ENCODE data around the gene KRTCAP3. TPM values are rescaled to one million over a fixed set of nuclear protein-coding genes. Genes with fewer than 3 reads are reported as not detected.

The KRTCAP3 gene, protein sequence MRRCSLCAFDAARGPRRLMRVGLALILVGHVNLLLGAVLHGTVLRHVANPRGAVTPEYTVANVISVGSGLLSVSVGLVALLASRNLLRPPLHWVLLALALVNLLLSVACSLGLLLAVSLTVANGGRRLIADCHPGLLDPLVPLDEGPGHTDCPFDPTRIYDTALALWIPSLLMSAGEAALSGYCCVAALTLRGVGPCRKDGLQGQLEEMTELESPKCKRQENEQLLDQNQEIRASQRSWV
- total RNA-seq: 10 to 100 TPM; 12.2 to 13.9 TPM

DNA sequence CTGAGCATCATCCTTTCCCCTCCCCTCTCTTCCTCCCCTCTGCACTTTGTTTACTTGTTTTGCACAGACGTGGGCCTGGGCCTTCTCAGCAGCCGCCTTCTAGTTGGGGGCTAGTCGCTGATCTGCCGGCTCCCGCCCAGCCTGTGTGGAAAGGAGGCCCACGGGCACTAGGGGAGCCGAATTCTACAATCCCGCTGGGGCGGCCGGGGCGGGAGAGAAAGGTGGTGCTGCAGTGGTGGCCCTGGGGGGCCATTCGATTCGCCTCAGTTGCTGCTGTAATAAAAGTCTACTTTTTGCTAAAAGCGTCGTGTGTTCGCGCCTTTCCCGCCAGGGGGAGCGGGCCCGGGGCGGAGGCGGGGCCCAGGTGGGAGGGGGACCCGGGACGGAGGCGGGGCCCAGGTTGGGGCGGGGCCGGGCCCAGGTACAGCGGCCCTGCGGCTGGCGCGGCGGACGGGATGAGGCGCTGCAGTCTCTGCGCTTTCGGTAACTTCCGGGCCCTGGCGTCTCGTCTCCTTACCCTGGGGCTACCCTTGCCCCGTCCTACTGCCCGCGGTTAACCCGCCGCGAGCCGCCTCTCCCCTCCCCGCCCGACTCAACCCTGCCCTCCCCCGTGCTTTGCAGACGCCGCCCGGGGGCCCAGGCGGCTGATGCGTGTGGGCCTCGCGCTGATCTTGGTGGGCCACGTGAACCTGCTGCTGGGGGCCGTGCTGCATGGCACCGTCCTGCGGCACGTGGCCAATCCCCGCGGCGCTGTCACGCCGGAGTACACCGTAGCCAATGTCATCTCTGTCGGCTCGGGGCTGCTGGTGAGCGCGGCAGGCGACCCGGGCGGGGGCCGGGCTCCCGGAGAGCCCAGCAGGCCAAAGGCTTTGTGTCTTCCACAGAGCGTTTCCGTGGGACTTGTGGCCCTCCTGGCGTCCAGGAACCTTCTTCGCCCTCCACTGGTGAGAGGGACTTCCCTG is at the start of gene KRTCAP3:
Gene KRTCAP3, plus strand, starts transcription at position 424 of the 962 bp plus-strand sequence. Its CDS starts 32 bp downstream, at position 456.
- Mint-ChIP-seq H3K4me3 (no peak within 1 kb of the TSS), H3K27me3 (no peaks in the 10 kb centered on the region), H3K4me1 (peaks cover 13% of the 10 kb centered on the region), H3K9me3 (no peaks in the 10 kb centered on the region), H3K27ac (peak within 1 kb of the TSS; percentile 63), H3K36me3 (peaks cover 20% of the 10 kb centered on the region)
- peak; percentile 60 for ATAC-seq (ENCODE audit: low read depth)
- POLR2A ChIA-PET: no interaction called here
- DNase-seq: peak; percentile 63

DNA sequence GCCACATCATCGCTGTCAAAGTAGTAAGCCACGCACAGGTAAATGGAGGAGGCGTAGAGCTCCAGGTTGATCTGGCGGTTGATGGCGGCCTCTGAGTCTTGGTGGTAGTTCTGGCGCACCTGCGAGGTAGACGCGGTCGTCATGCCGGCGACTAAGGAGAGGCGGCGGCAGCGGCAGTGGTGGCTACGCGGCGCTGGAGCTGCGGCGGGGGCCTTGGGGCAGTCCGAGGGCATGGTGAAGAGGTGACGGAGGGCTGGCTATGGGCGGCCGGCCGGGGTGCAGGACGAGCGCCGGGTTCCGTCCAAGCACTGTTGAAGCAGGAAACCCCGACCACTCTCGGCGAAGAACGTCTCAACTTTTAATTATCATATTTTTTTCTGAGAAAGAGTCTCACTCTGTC is 49.0 kb upstream of the KRTCAP3 start:
- H3K4me3 Mint-ChIP-seq: no peak overlapping the region
- H3K36me3 Mint-ChIP-seq: peaks cover 17% of the 10 kb centered on the region
- no peak overlapping the region for H3K27ac Mint-ChIP-seq

DNA sequence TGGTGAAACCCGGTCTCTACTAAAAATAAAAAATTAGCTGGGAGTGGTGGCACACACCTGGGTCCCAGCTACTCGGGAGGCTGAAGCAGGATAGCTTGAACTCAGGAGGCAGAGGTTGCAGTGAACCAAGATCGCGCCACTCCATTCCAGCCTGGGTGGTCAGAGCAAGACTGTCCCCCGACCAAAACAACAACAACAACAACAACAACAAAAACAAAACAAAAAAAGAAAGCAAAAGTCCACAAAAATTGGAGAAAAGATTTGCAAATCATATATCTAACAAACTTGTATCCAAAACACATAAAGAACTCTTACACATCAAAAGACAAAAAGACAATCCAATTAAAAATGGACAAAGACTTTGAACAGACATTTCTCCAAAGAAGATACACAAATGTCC is 43.2 kb upstream of the KRTCAP3 start:
- Mint-ChIP-seq H3K36me3 (peaks cover 17% of the 10 kb centered on the region), H3K27ac (no peak overlapping the region), H3K9me3 (no peaks in the 10 kb centered on the region), H3K27me3 (no peaks in the 10 kb centered on the region), H3K4me1 (peaks cover 26% of the 10 kb centered on the region), H3K4me3 (no peak overlapping the region)
- no peak for ATAC-seq (ENCODE audit: low read depth)
- no peak for DNase-seq
- POLR2A ChIA-PET: no interaction called here

More for the DNA sequence above, 49.0 kb upstream of the KRTCAP3 start:
- DNase-seq (no peak), ATAC-seq (ENCODE audit: low read depth) (no peak)
- Mint-ChIP-seq H3K9me3 (no peaks in the 10 kb centered on the region), H3K4me1 (peaks cover 23% of the 10 kb centered on the region), H3K27me3 (no peaks in the 10 kb centered on the region)
- POLR2A ChIA-PET: no interaction called here

DNA sequence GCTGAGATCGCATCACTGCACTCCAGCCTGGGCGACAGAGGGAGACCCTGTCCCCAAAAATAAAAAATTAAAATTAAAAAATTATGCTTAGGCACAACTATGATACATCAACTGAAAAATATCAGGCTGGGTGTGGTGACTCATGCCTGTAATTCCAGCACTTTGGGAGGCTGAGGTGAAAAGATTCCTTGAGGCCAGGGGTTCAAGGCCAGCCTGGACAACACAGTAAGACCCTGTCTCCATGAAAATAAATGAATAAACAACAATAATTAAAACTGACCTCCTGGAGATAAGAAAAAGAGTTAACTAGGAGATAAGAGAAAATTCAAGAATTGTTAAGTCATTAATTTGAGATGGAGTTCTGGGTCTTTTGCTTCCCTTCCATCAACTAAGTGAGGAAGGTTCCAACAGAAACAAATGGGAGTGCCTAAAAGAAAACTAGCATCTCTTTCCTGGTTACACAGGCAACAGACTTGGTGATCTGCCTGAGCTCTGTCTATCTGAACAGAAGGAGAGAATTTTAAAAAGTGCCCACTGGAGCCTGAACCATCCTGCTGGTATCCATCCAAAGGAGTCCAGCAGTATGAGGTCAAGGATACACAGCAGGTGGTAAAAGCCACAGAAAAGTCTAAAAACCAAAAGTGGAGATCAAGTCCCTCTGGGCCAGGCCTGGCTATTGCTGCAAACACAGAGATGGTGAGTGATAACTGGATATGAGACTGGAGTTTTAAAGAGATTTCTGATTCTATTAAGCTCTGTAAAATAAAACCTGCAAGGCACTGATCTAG is 41.6 kb upstream of the KRTCAP3 start:
- Mint-ChIP-seq H3K9me3 (no peaks in the 10 kb centered on the region), H3K36me3 (peaks cover 15% of the 10 kb centered on the region), H3K4me3 (no peak overlapping the region), H3K4me1 (peaks cover 30% of the 10 kb centered on the region), H3K27me3 (no peaks in the 10 kb centered on the region), H3K27ac (no peak overlapping the region)
- POLR2A ChIA-PET: interaction anchor here (2.3 kb wide), 1 partner anchor 9 kb away, joined by 7 read pairs; the partner anchor contains the start of gene PPM1G
- DNase-seq: no peak
- no peak for ATAC-seq (ENCODE audit: low read depth)

DNA sequence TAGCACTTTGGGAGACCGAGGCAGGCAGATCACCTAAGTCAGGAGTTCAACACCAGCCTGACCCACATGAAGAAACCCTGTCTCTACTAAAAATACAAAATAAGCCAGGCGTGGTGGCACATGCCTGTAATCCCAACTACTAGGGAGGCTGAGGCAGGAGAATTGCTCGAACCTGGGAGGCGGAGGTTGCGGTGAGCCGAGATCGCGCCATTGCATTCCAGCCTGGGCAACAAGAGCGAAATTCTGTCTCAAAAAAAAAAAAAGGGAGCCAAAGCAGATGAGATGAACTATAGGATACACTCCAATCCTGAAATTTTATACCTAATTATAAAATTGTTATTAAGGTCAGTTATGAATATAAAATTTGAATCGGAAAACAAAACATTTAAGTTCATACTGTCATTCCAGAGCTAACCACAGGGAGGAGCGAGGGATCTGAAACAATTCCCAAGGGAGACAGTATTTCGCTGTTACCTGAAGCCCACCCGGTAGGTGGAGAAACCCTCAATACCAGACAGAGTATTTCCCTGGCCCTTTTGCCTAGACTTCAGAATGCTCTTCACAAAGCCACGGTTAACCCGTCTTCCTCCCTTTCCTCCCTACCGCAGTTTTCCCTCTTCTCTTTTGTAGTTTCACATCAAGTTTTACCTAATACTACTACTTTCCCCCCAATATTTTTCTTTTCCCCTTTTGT is 34.2 kb upstream of the KRTCAP3 start:
- Mint-ChIP-seq H3K4me1 (peaks cover 32% of the 10 kb centered on the region), H3K27ac (peak overlapping the region; percentile 76), H3K27me3 (peaks cover 4% of the 10 kb centered on the region), H3K9me3 (peaks cover 3% of the 10 kb centered on the region), H3K36me3 (peaks cover 8% of the 10 kb centered on the region), H3K4me3 (peak overlapping the region; percentile 90)
- ATAC-seq (ENCODE audit: low read depth) (no peak), DNase-seq (no peak)
- POLR2A ChIA-PET: interaction anchor here (4.2 kb wide), 1 partner anchor 22 kb away, joined by 91 read pairs; the partner anchor contains the start of gene NRBP1

DNA sequence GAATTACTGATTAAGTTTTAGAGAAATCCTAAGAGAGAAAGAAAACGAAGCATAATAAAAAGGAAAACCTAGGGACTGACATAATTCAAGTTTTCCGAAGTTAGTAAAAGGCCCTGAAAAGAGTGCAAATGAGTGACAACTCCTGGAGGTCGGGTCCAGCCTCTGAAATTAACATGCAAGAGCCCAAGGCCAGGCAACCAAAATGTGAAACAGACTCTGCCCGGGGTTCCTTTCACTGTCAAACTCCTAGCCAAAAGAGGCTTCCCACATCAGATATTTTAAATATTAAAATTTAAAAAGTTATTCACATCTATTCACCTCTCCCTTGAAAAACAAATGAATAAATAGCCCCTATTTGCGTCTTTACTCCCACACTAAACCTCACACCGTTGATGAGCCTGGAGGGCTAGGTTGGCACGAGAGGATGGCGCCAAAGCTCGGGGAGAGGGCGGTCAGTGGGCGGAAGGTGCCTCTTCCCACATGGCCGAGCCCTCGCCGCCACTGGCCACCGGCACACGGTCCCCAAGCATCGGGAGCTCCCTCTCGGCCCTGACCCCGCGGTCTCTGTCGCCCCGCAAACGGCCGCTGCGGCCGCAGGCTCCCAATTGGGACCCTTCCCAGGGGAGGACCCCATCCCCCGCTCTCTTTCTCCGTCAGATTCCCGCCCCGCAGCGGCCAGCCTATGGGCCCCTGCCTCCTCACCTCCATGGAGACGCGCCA is 33.4 kb upstream of the KRTCAP3 start:
- DNase-seq (no peak), ATAC-seq (ENCODE audit: low read depth) (peak; percentile 10)
- POLR2A ChIA-PET: interaction anchor here (0.6 to 4.2 kb wide), 11 partner anchors 8 to 274 kb away, joined by 3 to 91 read pairs (median 10); partner anchors contain the start of genes CCDC121, EIF2B4, GPN1 and GTF3C2
- Mint-ChIP-seq H3K9me3 (peaks cover 3% of the 10 kb centered on the region), H3K36me3 (peaks cover 8% of the 10 kb centered on the region), H3K4me1 (peaks cover 29% of the 10 kb centered on the region), H3K27ac (peak overlapping the region; percentile 76), H3K4me3 (peak overlapping the region; percentile 90), H3K27me3 (peaks cover 4% of the 10 kb centered on the region)

DNA sequence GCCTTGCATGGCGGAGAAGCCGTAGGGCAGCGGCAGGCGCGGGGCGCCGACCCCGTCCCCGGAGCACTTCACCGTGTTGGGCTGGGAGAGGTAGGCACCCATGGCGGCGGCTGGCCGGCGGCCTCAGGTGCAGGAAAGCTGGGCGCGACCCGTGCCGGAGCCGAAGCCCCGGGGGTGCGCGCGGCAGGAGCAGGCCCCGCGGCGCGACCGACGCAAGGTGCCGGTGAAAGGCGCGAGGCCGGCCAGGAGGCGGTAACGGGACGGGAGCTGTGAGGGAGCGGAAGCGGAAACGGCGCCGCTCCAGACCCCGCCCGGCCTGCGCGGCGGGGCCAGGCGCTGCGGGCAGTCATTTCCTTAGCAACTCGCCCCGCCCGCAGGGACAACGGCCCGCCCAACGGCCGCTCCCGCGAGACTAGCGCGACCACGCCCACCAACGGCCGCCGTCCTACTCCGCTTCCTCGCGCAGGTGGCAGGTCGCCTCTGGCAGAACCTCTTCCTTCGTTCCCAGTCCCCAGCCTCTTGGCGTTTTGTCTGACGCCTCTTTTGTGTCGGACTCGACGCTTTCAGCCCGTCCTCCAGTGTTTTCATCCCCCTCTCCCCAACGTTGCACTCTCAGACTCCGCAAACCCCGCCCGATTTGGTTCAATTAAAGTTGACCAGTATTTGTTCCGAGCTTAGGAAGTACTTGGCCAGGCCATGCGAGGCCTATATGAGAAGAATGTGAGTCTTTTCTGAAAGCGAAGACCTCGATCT is 32.7 kb upstream of the KRTCAP3 start, which contains the start of gene PPM1G:
Gene PPM1G, minus strand, starts transcription at position 271 of the 753 bp plus-strand sequence. Its CDS starts 169 bp downstream, at position 102.
- Mint-ChIP-seq H3K9me3 (peaks cover 3% of the 10 kb centered on the region), H3K27ac (peak within 1 kb of the TSS; percentile 85), H3K4me3 (peak within 1 kb of the TSS; percentile 90), H3K36me3 (peaks cover 7% of the 10 kb centered on the region), H3K4me1 (peaks cover 26% of the 10 kb centered on the region), H3K27me3 (peaks cover 7% of the 10 kb centered on the region)
- DNase-seq: peak; percentile 98
- peak; percentile 97 for ATAC-seq (ENCODE audit: low read depth)
- POLR2A ChIA-PET: interaction anchor here (0.6 to 4.2 kb wide), 19 partner anchors 9 to 1417 kb away, joined by 3 to 91 read pairs (median 4); partner anchors contain the start of genes CCDC121, EIF2B4, GPN1 and GTF3C2

DNA sequence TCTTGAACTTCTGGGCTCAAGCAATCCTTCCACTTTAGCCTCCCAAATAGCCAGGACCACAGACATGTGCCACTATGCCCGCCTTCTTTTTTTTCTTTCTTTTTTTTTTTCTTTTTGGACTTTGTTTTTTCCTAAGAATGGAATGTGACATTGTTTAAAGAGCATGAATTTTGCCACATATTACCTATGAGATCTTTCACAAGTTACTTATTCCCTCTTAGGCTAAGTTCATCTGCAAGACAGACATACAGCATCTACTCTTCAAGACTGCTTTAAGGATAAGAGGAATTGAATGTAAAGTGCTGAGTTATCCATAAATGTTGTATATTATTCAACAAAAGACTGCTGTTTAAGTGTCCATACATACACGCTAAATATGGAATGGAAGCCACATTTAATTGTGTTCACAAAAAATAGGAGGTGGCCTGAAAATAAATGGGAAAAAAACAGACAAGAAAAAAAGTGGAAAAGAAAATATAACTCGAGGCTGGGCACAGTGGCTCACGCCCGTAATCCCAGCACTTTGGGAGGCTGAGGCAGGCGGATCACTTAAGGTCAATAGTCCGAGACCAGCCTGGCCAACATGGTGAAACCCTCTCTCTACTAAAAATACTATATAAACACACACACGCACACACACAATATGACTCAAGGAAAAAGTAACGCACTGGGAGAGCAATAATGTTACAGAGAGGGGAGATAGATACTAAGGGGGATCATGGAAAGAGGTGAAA is 29.6 kb upstream of the KRTCAP3 start:
- Mint-ChIP-seq H3K27me3 (peaks cover 7% of the 10 kb centered on the region), H3K4me3 (no peak overlapping the region), H3K36me3 (peaks cover 3% of the 10 kb centered on the region), H3K27ac (no peak overlapping the region), H3K9me3 (peaks cover 3% of the 10 kb centered on the region), H3K4me1 (peaks cover 14% of the 10 kb centered on the region)
- DNase-seq (no peak), ATAC-seq (ENCODE audit: low read depth) (no peak)
- POLR2A ChIA-PET: no interaction called here

DNA sequence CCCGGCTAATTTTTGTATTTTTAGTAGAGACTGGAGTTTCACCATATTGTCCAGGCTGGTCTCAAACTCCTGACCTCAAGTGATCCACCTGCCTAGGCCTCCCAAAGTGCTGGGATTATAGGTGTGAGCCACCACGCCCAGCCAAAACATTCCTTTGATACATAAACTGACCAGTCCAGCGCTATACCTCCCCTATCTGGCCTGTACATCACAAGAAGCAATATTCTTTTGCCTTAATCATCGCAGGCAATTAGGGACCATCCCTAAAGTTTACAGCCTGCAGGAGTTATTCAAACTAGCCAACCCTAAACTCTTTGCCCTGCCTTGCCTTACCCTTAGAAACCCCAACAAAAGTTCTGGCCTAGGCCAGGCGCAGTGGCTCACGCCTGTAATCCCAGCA is 26.0 kb upstream of the KRTCAP3 start:
- no peak for DNase-seq
- Mint-ChIP-seq H3K36me3 (no peaks in the 10 kb centered on the region), H3K9me3 (peaks cover 3% of the 10 kb centered on the region), H3K4me1 (no peaks in the 10 kb centered on the region), H3K27ac (no peak overlapping the region), H3K4me3 (no peak overlapping the region), H3K27me3 (peaks cover 9% of the 10 kb centered on the region)
- POLR2A ChIA-PET: interaction anchor here (0.7 kb wide), 1 partner anchor 61 kb away, joined by 4 read pairs; no protein-coding TSS in a partner anchor
- no peak for ATAC-seq (ENCODE audit: low read depth)

DNA sequence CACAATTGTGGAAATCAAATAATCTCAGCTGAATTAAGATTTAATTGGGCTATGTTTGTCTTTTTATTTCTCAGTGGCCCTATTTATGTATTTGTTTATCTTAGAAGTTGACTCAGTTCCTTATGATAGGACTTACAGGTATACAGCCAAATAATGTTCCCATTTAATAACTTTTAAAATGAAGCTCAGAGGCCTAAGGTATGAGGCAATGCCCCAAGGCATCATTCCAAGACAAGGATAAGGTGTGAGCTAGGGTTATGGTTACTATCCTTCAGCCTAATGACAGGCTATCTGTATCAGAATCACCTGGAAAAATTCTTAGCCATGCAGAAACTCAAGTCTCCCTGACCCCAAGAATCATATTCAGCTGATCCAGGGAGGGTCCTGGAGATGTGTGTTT is 21.2 kb upstream of the KRTCAP3 start:
- POLR2A ChIA-PET: interaction anchor here (1.8 kb wide), 1 partner anchor 8 kb away, joined by 4 read pairs; the partner anchor contains the start of gene NRBP1
- Mint-ChIP-seq H3K36me3 (no peaks in the 10 kb centered on the region), H3K9me3 (no peaks in the 10 kb centered on the region), H3K4me1 (no peaks in the 10 kb centered on the region), H3K27me3 (peaks cover 6% of the 10 kb centered on the region), H3K4me3 (no peak overlapping the region), H3K27ac (no peak overlapping the region)
- DNase-seq (no peak), ATAC-seq (ENCODE audit: low read depth) (no peak)
